HCT116 (cell line): ENCODE data around the gene IMPACT. TPM values are rescaled to one million over a fixed set of nuclear protein-coding genes. Genes with fewer than 3 reads are reported as not detected.

ENCODE experiments used
- ATAC-seq: fragments of 200-7000 bp; cut with Tn5 transposase; 2 replicates; pipeline ENCODE4 v1.9.1; 2020; ENCODE audit warnings: mild to moderate bottlenecking, moderate library complexity
- BruUV-seq: library from RNA; stranded (reverse); fragments of 400-500 nt; replicated peaks from 2 replicates; lab custom pipeline; 2021; lab: Mats Ljungman, UMichigan
- CTCF ChIA-PET: fragments of 300-600 bp; sonication (Branson Sonifier 250); formaldehyde crosslinking; loops from one replicate; lab custom pipeline; 2021; ENCODE audit warnings: antibody characterized with exemption; lab: Charles Lee
- POLR2A ChIA-PET: fragments of 300-600, 350-600 bp; sonication (Branson Sonifier 250); formaldehyde crosslinking; loops from one replicate; lab custom pipeline; 2021; ENCODE audit warnings: antibody characterized with exemption; lab: Charles Lee
- RAD21 ChIA-PET, 2 experiments: fragments of 300-600 bp; sonication (Branson Sonifier 250); formaldehyde crosslinking; loops; one replicate each; lab custom pipeline; 2023; ENCODE audit warnings: low total read pairs in 2 of 2; ENCODE audit not compliant: uncharacterized antibody in 2 of 2, unreplicated experiment in 2 of 2, low non-redundant PET in 1 of 2; lab: Charles Lee
- DNase-seq: peaks from one replicate; pipeline ENCODE4 v3.0.0-alpha.2; 2010; ENCODE audit warnings: low read depth, low spot score
- H2AFZ ChIP-seq: fragments of 200-600 bp; shearing (Covaris generic), sonication (generic); 2 replicates; pipeline ENCODE4 v1.6.1; 2017; ENCODE audit warnings: low read depth, mixed run types, mixed read lengths, antibody characterized with exemption, low read length; ENCODE audit not compliant: poor library complexity, severe bottlenecking
- H3K27ac ChIP-seq: 2 replicates; pipeline ENCODE4 v1.5.1; 2012; ENCODE audit warnings: low read depth, low read length
- H3K27me3 ChIP-seq: fragments of 200-600 bp; sonication (generic); 2 replicates; pipeline ENCODE4 v1.6.1; 2016; ENCODE audit warnings: mixed run types, low read length, mixed read lengths; ENCODE audit not compliant: insufficient read depth
- H3K36me3 ChIP-seq, 2 experiments: fragments of 200-500 bp in 1 of 2; fragments of 200-600 bp in 1 of 2; sonication (Bioruptor generic) in 1 of 2; sonication (generic) in 1 of 2; 2 replicates each; pipeline versions ENCODE4 v1.5.1 to v1.6.1; 2014 to 2016; ENCODE audit warnings: low read length in 2 of 2, inconsistent platforms in 1 of 2, mixed read lengths in 1 of 2, mixed run types in 1 of 2; ENCODE audit not compliant: insufficient read depth in 2 of 2, control insufficient read depth in 1 of 2
- H3K4me1 ChIP-seq, 2 experiments: fragments of 200-600 bp in 1 of 2; sonication (generic) in 1 of 2; 2 replicates each; pipeline versions ENCODE4 v1.5.1 to v1.6.1; 2012 to 2017; ENCODE audit warnings: low read length in 2 of 2, inconsistent platforms in 1 of 2, mild to moderate bottlenecking in 1 of 2, mixed read lengths in 1 of 2, mixed run types in 1 of 2, moderate library complexity in 1 of 2; ENCODE audit not compliant: insufficient read depth in 2 of 2, control insufficient read depth in 1 of 2
- H3K4me2 ChIP-seq: fragments of 200-600 bp; sonication (generic); 2 replicates; pipeline ENCODE4 v1.6.1; 2017; ENCODE audit warnings: mixed run types, low read length, mixed read lengths
- H3K4me3 ChIP-seq, 2 experiments: fragments of 200-600 bp in 1 of 2; sonication (generic) in 1 of 2; replicated peaks in 1 of 2; 2 replicates each; pipeline ENCODE4 v1.5.1; 2011 to 2016; ENCODE audit warnings: low read length in 2 of 2, control low read depth in 1 of 2, low read depth in 1 of 2, mild to moderate bottlenecking in 1 of 2, mixed read lengths in 1 of 2, mixed run types in 1 of 2
- H3K79me2 ChIP-seq: fragments of 200-600 bp; sonication (generic); 2 replicates; pipeline ENCODE4 v1.6.1; 2017; ENCODE audit warnings: mild to moderate bottlenecking, mixed run types, low read length, moderate library complexity, mixed read lengths; ENCODE audit not compliant: insufficient read depth
- H3K9ac ChIP-seq: fragments of 200-600 bp; sonication (generic); 2 replicates; pipeline ENCODE4 v1.6.1; 2016; ENCODE audit warnings: low read length, mixed read lengths
- H3K9me2 ChIP-seq: fragments of 200-600 bp; sonication (generic), shearing (Covaris generic); 2 replicates; pipeline ENCODE4 v1.6.1; 2017; ENCODE audit warnings: mixed run types, mild to moderate bottlenecking, moderate library complexity; ENCODE audit not compliant: insufficient read depth
- H3K9me3 ChIP-seq, 2 experiments: fragments of 200-500 bp in 1 of 2; fragments of 200-600 bp in 1 of 2; sonication (Bioruptor generic) in 1 of 2; sonication (generic) in 1 of 2; 2 replicates each; pipeline ENCODE4 v1.6.1; 2014 to 2017; ENCODE audit warnings: low read length in 2 of 2, mixed read lengths in 2 of 2, inconsistent platforms in 1 of 2, low read depth in 1 of 2, mild to moderate bottlenecking in 1 of 2, mixed run types in 1 of 2, moderate library complexity in 1 of 2; ENCODE audit not compliant: control insufficient read depth in 1 of 2, insufficient read depth in 1 of 2
- H4K20me1 ChIP-seq: fragments of 200-600 bp; sonication (generic), shearing (Covaris generic); 2 replicates; pipeline ENCODE4 v1.6.1; 2017; ENCODE audit warnings: mixed run types, mild to moderate bottlenecking, moderate library complexity; ENCODE audit not compliant: insufficient read depth
- CBX3 ChIP-seq: IDR thresholded peaks from 2 replicates; pipeline ENCODE4 v1.6.1; 2012; ENCODE audit warnings: low read depth
- CEBPB ChIP-seq: IDR thresholded peaks from 2 replicates; pipeline ENCODE4 v1.6.1; 2012; ENCODE audit warnings: low read depth
- CTCF ChIP-seq, 3 experiments: fragments of 200-600 bp in 1 of 3; sonication (generic) in 1 of 3; IDR thresholded peaks in 2 of 3; conservative IDR thresholded peaks in 1 of 3; 2 replicates each; pipeline ENCODE4 v1.5.1; 2012 to 2017; ENCODE audit warnings: low read depth in 2 of 3, low read length in 2 of 3, antibody characterized with exemption in 1 of 3, borderline replicate concordance in 1 of 3, control low read depth in 1 of 3, mild to moderate bottlenecking in 1 of 3, mixed read lengths in 1 of 3, mixed run types in 1 of 3, moderate library complexity in 1 of 3; ENCODE audit not compliant: insufficient read depth in 1 of 3
- EZH2phosphoT487 ChIP-seq: fragments of 200-600 bp; IDR thresholded peaks from 2 replicates; pipeline ENCODE4 v1.6.1; 2018; ENCODE audit warnings: antibody characterized with exemption, borderline replicate concordance
- FOSL1 ChIP-seq: IDR thresholded peaks from 2 replicates; pipeline ENCODE4 v1.6.1; 2012; ENCODE audit warnings: low read depth
- JUND ChIP-seq: IDR thresholded peaks from 2 replicates; pipeline ENCODE4 v1.6.1; 2012
- POLR2A ChIP-seq: IDR thresholded peaks from 2 replicates; pipeline ENCODE4 v1.7.0; 2011; ENCODE audit warnings: borderline replicate concordance; ENCODE audit not compliant: insufficient read depth, insufficient read length; ENCODE audit errors: extremely low read depth
- POLR2AphosphoS5 ChIP-seq: IDR thresholded peaks from 2 replicates; pipeline ENCODE4 v1.6.1; 2011; ENCODE audit warnings: mild to moderate bottlenecking, low read depth, low read length, moderate library complexity
- SIN3A ChIP-seq: IDR thresholded peaks from 2 replicates; pipeline ENCODE4 v1.6.1; 2012; ENCODE audit warnings: low read depth
- SP1 ChIP-seq: IDR thresholded peaks from 2 replicates; pipeline ENCODE4 v1.6.1; 2012; ENCODE audit warnings: low read depth
- SRF ChIP-seq: IDR thresholded peaks from 2 replicates; pipeline ENCODE4 v1.6.1; 2012; ENCODE audit warnings: low read depth
- TCF7L2 ChIP-seq: IDR thresholded peaks from 2 replicates; pipeline ENCODE4 v1.7.0; 2011; ENCODE audit warnings: borderline replicate concordance, inconsistent platforms; ENCODE audit not compliant: insufficient read depth, insufficient read length; ENCODE audit errors: extremely low read depth
- ZNF274 ChIP-seq: fragments of 200-500 bp; sonication (Bioruptor generic); IDR thresholded peaks from 2 replicates; pipeline ENCODE4 v1.6.1; 2014; ENCODE audit warnings: mild to moderate bottlenecking, low read depth, low read length, inconsistent platforms
- intact Hi-C: fragments of 100-400 bp; cut with micrococcal nuclease; formaldehyde crosslinking; loops from 2 replicates; pipeline ENCODE4 v1.10.0; 2022
- total RNA-seq: library from RNA; stranded (reverse); gene quantifications from one replicate; pipeline ENCODE4 v1.2.1, GENCODE V29; 2021; ENCODE audit not compliant: unreplicated experiment
- TF ChIP-seq, protein P1 (sequence below): IDR thresholded peaks from 2 replicates; pipeline ENCODE4 v1.6.1; 2012
- TF ChIP-seq, protein P2 (sequence below): IDR thresholded peaks from 2 replicates; pipeline ENCODE4 v1.6.1; 2012
- TF ChIP-seq, protein P3 (sequence below): IDR thresholded peaks from 2 replicates; pipeline ENCODE4 v1.6.1; 2012; ENCODE audit warnings: low read depth

The IMPACT gene
- total RNA-seq, 1 experiment from 2014 or later: 46.4 TPM

DNA sequence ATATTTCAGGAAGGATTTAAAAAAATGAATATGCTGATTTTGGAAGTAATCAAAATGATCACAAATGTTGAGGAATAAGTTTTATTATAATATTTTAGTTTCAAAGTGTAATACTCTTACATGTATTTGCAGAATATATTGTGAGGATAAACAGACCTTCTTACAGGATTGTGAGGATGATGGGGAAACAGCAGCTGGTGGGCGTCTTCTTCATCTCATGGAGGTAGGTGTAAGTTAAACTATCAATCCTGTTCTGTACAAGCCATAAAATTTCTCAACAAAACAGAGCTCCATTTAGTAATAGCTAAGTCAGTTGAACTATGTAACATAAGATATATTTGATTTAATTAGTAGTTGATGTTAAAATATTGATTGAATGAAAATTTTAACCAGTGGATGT lies 21.5 kb downstream of the IMPACT start:
- Histone ChIP-seq H3K4me2 (no peak overlapping the region), H3K9ac (no peak overlapping the region), H3K4me1 (no peaks in the 10 kb centered on the region), H3K27ac (no peak overlapping the region), H3K36me3 (peaks cover 40 to 61% of the 10 kb centered on the region in 2 experiments), H4K20me1 (no peaks in the 10 kb centered on the region), H3K4me3 (no peak overlapping the region), H2AFZ (no peak overlapping the region), H3K27me3 (no peaks in the 10 kb centered on the region), H3K79me2 (no peaks in the 10 kb centered on the region), H3K9me2 (no peaks in the 10 kb centered on the region), H3K9me3 (no peaks in the 10 kb centered on the region)
- intact Hi-C loops: no loop called here
- RAD21 ChIA-PET: no interaction called here
- ATAC-seq (no peak), DNase-seq (no peak)
- POLR2A ChIA-PET: interaction anchor here (1.4 kb wide), 1 partner anchor 11 kb away, joined by 4 read pairs; no protein-coding TSS in a partner anchor
- TF ChIP-seq ZNF274: no peak
- TF ChIP-seq SP1: no peak
- no peak for TF ChIP-seq CBX3
- TF ChIP-seq FOSL1: no peak
- TF ChIP-seq TCF7L2: no peak
- TF ChIP-seq POLR2A: no peak
- TF ChIP-seq, protein P1, sequence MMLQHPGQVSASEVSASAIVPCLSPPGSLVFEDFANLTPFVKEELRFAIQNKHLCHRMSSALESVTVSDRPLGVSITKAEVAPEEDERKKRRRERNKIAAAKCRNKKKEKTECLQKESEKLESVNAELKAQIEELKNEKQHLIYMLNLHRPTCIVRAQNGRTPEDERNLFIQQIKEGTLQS: no peak
- TF ChIP-seq, protein P2, sequence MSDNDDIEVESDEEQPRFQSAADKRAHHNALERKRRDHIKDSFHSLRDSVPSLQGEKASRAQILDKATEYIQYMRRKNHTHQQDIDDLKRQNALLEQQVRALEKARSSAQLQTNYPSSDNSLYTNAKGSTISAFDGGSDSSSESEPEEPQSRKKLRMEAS: no peak
- BruUV-seq: no TSS peak
- CTCF ChIA-PET: interaction anchor here (1.3 to 2.3 kb wide), 3 partner anchors 19 to 88 kb away, joined by 6 to 21 read pairs (median 10); no protein-coding TSS in a partner anchor

DNA sequence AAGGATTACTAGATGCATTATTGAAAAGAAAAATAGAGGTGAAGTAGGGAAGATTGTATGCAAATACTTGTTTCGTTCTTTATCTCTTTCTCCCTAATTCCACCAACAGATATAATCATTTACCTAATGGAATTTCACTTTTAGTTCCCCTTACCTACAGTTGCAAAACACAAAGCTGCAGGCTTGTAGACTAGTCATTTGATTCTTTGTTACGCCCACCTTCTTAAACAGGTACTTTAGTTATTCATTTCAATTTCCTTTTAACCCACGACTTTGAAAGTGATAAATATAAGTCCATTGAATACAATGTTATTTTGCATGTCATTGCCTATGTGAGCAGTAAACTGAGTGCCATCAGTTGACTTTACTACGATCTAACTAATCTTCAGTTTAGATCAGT lies 30.1 kb downstream of the IMPACT start:
- ChIA-PET RAD21 (no interaction called here), POLR2A (no interaction called here), CTCF (no interaction called here)
- no peaks in the 10 kb centered on the region for H3K79me2 ChIP-seq
- no peaks in the 10 kb centered on the region for H3K27me3 ChIP-seq
- H3K36me3 ChIP-seq: peaks cover 0 to 4% of the 10 kb centered on the region in 2 experiments; a peak in 1 of 4 replicates
- H4K20me1 ChIP-seq: no peaks in the 10 kb centered on the region
- no peak overlapping the region for H2AFZ ChIP-seq
- no peak overlapping the region for H3K4me3 ChIP-seq
- H3K4me2 ChIP-seq: no peak overlapping the region
- no peaks in the 10 kb centered on the region for H3K4me1 ChIP-seq
- DNase-seq (no peak), ATAC-seq (no peak)
- H3K9me2 ChIP-seq: no peaks in the 10 kb centered on the region
- no TSS peak for BruUV-seq
- intact Hi-C loops: no loop called here
- no peak overlapping the region for H3K27ac ChIP-seq
- H3K9ac ChIP-seq: no peak overlapping the region
- H3K9me3 ChIP-seq: no peaks in the 10 kb centered on the region
- no peak for TF ChIP-seq CBX3
- no peak for TF ChIP-seq POLR2AphosphoS5
- no peak for TF ChIP-seq SIN3A
- no peak for TF ChIP-seq SRF
- TF ChIP-seq TCF7L2: no peak
- TF ChIP-seq EZH2phosphoT487: no peak
- TF ChIP-seq JUND: no peak
- no peak for TF ChIP-seq CTCF (IDR thresholded peaks at IDR 0.05 in 2 of 3, conservative IDR thresholded peaks at IDR 0.05 in 1 of 3; ENCODE audit: borderline replicate concordance in 1 of 3, insufficient read depth in 1 of 3, low read depth in 2 of 3, low read length in 2 of 3)
- TF ChIP-seq, protein P3, sequence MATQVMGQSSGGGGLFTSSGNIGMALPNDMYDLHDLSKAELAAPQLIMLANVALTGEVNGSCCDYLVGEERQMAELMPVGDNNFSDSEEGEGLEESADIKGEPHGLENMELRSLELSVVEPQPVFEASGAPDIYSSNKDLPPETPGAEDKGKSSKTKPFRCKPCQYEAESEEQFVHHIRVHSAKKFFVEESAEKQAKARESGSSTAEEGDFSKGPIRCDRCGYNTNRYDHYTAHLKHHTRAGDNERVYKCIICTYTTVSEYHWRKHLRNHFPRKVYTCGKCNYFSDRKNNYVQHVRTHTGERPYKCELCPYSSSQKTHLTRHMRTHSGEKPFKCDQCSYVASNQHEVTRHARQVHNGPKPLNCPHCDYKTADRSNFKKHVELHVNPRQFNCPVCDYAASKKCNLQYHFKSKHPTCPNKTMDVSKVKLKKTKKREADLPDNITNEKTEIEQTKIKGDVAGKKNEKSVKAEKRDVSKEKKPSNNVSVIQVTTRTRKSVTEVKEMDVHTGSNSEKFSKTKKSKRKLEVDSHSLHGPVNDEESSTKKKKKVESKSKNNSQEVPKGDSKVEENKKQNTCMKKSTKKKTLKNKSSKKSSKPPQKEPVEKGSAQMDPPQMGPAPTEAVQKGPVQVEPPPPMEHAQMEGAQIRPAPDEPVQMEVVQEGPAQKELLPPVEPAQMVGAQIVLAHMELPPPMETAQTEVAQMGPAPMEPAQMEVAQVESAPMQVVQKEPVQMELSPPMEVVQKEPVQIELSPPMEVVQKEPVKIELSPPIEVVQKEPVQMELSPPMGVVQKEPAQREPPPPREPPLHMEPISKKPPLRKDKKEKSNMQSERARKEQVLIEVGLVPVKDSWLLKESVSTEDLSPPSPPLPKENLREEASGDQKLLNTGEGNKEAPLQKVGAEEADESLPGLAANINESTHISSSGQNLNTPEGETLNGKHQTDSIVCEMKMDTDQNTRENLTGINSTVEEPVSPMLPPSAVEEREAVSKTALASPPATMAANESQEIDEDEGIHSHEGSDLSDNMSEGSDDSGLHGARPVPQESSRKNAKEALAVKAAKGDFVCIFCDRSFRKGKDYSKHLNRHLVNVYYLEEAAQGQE: no peak
- no peak for TF ChIP-seq CEBPB
